ENCODE results near the gene SPG11. TPM values are rescaled to one million over a fixed set of nuclear protein-coding genes. Genes with fewer than 3 reads are reported as not detected.

Gene SPG11
- total and polyA plus RNA-seq, 9 of the 15 experiments (the other 6 are each of a cell fraction or from before 2014, with no cell fraction given), result 23.3 to 71.2 (median 45.6) TPM

DNA sequence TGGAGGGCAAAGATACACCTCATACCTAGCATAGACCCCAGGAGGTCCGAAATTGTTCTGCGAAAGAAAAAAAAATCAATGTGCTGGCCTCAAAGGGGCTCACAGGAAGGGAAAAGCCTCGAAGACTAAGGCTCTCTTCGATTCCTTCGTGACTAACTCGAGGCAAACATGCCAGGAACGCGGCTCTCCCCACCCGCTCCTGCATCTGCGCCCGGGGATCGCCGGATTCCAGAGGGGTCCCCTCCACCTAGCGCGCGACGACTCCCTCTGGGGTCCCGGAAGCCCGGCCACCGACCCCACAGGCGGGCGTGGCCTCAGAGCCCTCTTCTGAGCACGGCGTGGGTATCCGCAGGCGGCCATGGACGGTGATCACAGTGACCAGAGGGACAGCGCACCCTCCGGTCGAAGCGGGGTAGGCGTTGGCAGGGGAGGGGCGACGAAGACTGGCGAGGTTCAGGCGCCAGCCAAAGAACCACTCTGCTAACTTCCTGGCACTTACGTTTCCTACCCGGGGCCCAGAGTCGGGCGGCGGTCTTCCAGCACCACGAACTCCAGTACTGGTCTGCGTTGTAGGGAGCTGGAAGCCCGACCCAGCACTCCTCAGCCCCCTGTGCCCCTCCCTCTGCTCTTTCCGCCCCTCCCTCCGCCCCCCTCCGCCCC, 127.0 kb downstream of the SPG11 start (continued):
- TF ChIP-seq, protein P1, sequence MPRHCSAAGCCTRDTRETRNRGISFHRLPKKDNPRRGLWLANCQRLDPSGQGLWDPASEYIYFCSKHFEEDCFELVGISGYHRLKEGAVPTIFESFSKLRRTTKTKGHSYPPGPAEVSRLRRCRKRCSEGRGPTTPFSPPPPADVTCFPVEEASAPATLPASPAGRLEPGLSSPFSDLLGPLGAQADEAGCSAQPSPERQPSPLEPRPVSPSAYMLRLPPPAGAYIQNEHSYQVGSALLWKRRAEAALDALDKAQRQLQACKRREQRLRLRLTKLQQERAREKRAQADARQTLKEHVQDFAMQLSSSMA (CRISPR knock-in tag; IDR thresholded peaks at IDR 0.05), result no peak
- TF ChIP-seq, protein P2, sequence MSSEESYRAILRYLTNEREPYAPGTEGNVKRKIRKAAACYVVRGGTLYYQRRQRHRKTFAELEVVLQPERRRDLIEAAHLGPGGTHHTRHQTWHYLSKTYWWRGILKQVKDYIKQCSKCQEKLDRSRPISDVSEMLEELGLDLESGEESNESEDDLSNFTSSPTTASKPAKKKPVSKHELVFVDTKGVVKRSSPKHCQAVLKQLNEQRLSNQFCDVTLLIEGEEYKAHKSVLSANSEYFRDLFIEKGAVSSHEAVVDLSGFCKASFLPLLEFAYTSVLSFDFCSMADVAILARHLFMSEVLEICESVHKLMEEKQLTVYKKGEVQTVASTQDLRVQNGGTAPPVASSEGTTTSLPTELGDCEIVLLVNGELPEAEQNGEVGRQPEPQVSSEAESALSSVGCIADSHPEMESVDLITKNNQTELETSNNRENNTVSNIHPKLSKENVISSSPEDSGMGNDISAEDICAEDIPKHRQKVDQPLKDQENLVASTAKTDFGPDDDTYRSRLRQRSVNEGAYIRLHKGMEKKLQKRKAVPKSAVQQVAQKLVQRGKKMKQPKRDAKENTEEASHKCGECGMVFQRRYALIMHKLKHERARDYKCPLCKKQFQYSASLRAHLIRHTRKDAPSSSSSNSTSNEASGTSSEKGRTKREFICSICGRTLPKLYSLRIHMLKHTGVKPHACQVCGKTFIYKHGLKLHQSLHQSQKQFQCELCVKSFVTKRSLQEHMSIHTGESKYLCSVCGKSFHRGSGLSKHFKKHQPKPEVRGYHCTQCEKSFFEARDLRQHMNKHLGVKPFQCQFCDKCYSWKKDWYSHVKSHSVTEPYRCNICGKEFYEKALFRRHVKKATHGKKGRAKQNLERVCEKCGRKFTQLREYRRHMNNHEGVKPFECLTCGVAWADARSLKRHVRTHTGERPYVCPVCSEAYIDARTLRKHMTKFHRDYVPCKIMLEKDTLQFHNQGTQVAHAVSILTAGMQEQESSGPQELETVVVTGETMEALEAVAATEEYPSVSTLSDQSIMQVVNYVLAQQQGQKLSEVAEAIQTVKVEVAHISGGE (CRISPR knock-in tag; IDR thresholded peaks at IDR 0.05), result peak in 1 of 3 experiments; percentile 49; a peak in 2 of 6 replicates
- TF ChIP-seq, protein P3, sequence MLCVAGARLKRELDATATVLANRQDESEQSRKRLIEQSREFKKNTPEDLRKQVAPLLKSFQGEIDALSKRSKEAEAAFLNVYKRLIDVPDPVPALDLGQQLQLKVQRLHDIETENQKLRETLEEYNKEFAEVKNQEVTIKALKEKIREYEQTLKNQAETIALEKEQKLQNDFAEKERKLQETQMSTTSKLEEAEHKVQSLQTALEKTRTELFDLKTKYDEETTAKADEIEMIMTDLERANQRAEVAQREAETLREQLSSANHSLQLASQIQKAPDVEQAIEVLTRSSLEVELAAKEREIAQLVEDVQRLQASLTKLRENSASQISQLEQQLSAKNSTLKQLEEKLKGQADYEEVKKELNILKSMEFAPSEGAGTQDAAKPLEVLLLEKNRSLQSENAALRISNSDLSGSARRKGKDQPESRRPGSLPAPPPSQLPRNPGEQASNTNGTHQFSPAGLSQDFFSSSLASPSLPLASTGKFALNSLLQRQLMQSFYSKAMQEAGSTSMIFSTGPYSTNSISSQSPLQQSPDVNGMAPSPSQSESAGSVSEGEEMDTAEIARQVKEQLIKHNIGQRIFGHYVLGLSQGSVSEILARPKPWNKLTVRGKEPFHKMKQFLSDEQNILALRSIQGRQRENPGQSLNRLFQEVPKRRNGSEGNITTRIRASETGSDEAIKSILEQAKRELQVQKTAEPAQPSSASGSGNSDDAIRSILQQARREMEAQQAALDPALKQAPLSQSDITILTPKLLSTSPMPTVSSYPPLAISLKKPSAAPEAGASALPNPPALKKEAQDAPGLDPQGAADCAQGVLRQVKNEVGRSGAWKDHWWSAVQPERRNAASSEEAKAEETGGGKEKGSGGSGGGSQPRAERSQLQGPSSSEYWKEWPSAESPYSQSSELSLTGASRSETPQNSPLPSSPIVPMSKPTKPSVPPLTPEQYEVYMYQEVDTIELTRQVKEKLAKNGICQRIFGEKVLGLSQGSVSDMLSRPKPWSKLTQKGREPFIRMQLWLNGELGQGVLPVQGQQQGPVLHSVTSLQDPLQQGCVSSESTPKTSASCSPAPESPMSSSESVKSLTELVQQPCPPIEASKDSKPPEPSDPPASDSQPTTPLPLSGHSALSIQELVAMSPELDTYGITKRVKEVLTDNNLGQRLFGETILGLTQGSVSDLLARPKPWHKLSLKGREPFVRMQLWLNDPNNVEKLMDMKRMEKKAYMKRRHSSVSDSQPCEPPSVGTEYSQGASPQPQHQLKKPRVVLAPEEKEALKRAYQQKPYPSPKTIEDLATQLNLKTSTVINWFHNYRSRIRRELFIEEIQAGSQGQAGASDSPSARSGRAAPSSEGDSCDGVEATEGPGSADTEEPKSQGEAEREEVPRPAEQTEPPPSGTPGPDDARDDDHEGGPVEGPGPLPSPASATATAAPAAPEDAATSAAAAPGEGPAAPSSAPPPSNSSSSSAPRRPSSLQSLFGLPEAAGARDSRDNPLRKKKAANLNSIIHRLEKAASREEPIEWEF (CRISPR knock-in tag; IDR thresholded peaks at IDR 0.05), result no peak
- TF ChIP-seq ZNF124 (CRISPR knock-in tag; IDR thresholded peaks at IDR 0.05), result no peak
- peak; percentile 83 to 85 for TF ChIP-seq MAZ (CRISPR knock-in tag; conservative IDR thresholded peaks at IDR 0.05 in 1 of 2, IDR thresholded peaks at IDR 0.05 in 1 of 2)
- TF ChIP-seq ZNF23 (CRISPR knock-in tag; IDR thresholded peaks at IDR 0.05), result no peak
- no peak for TF ChIP-seq LARP7 (IDR thresholded peaks at IDR 0.05)
- TF ChIP-seq CCNT2 (IDR thresholded peaks at IDR 0.05; ENCODE audit: borderline replicate concordance, extremely low read depth, insufficient read length, low read depth, low read length), result no peak
- no peak for TF ChIP-seq ZNF134 (CRISPR knock-in tag; conservative IDR thresholded peaks at IDR 0.05)
- TF ChIP-seq OTX1 (CRISPR knock-in tag; IDR thresholded peaks at IDR 0.05), result 0 out of 2 replicates have a peak, but pooled peaks have one; percentile 25
- no peak for TF ChIP-seq SMC3 (conservative IDR thresholded peaks at IDR 0.05; ENCODE audit: insufficient read depth, low read depth, low read length)
- peak; percentile 51 for TF ChIP-seq GABPA (tag; conservative IDR thresholded peaks at IDR 0.05; ENCODE audit: low read depth)
- TF ChIP-seq TRIM24 (IDR thresholded peaks at IDR 0.05), result no peak
- TF ChIP-seq POU5F1 (IDR thresholded peaks at IDR 0.05; ENCODE audit: borderline replicate concordance, low read depth, low read length, partially characterized antibody), result no peak
- TF ChIP-seq ZFP1 (CRISPR knock-in tag; IDR thresholded peaks at IDR 0.05), result no peak
- TF ChIP-seq ZNF583 (CRISPR knock-in tag; IDR thresholded peaks at IDR 0.05), result no peak
- TF ChIP-seq BRCA1 (IDR thresholded peaks at IDR 0.05), result no peak
- no peak; the same call in 1 of the 2 replicates for TF ChIP-seq BRCA1 (CRISPR knock-in tag; IDR thresholded peaks at IDR 0.05)
- peak; percentile 39; the same call in 1 of the 2 replicates for TF ChIP-seq GATA2 (CRISPR knock-in tag; IDR thresholded peaks at IDR 0.05)
- peak; percentile 20; the same call in 1 of the 2 replicates for TF ChIP-seq ATF7 (IDR thresholded peaks at IDR 0.05)

Data from K562 (cell line).